HUES64 (cell line): ENCODE data around the gene AFAP1.

Experiments
- H3K27ac ChIP-seq: 2 replicates; pipeline ENCODE4 v1.7.0; 2013; ENCODE audit warnings: low read depth, low read length, inconsistent platforms
- H3K27me3 ChIP-seq: 2 replicates; pipeline ENCODE4 v1.6.1; 2013; ENCODE audit warnings: mild to moderate bottlenecking, low read length; ENCODE audit not compliant: insufficient read depth
- H3K36me3 ChIP-seq: 2 replicates; pipeline ENCODE4 v1.6.1; 2013; ENCODE audit warnings: mild to moderate bottlenecking, low read length; ENCODE audit not compliant: insufficient read depth
- H3K4me1 ChIP-seq: 2 replicates; pipeline ENCODE4 v1.6.1; 2013; ENCODE audit warnings: mild to moderate bottlenecking, low read length, moderate library complexity; ENCODE audit not compliant: insufficient read depth
- H3K4me3 ChIP-seq: 2 replicates; pipeline ENCODE4 v1.5.1; 2013; ENCODE audit warnings: mild to moderate bottlenecking, low read length, moderate library complexity
- H3K9ac ChIP-seq: 2 replicates; pipeline ENCODE4 v1.6.1; 2013; ENCODE audit warnings: mild to moderate bottlenecking, low read depth, low read length
- H3K9me3 ChIP-seq: 2 replicates; pipeline ENCODE4 v1.6.1; 2013; ENCODE audit warnings: low read depth, low read length; ENCODE audit not compliant: insufficient read depth
- WGBS: fragments of 150-250, 120-280 bp; methylation state at CpG from one replicate; pipeline ENCODE4 v1.1.7; 2013; ENCODE audit warnings: missing lambda C conversion rate; 5-methylcytosine and 5-hydroxymethylcytosine counted together

The AFAP1 gene

DNA sequence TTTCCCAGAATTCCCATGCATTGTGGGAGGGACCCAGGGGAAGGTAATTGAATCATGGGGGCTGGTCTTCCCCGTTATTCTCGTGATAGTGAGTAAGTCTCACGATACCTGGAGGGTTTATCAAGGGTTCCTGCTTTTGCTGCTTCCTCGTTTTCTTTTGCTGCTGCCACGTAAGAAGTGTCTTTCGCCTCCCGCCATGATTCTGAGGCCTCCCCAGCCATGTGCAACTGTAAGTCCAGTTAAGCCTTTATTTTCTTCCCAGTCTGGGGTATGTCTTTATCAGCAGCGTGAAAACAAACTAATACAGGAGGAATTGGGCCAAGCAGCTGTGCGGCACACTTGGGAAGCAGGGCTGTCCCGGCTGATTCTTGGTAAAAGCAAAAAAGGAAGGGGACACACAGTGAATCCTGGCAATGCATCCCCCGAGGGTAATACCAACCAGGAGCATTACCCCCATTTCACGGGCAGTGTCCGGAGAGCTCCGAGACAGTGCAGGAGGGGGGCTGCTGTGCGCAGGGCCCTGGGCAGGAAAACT, 185.7 kb downstream of the AFAP1 start:
- Histone ChIP-seq H3K27me3 (no peaks in the 10 kb centered on the region), H3K4me1 (no peaks in the 10 kb centered on the region), H3K9ac (no peak overlapping the region), H3K9me3 (no peaks in the 10 kb centered on the region), H3K4me3 (no peak overlapping the region), H3K36me3 (no peaks in the 10 kb centered on the region), H3K27ac (no peak overlapping the region)
- 94% methylated on average over 15 of the region's 15 CpGs for WGBS

DNA sequence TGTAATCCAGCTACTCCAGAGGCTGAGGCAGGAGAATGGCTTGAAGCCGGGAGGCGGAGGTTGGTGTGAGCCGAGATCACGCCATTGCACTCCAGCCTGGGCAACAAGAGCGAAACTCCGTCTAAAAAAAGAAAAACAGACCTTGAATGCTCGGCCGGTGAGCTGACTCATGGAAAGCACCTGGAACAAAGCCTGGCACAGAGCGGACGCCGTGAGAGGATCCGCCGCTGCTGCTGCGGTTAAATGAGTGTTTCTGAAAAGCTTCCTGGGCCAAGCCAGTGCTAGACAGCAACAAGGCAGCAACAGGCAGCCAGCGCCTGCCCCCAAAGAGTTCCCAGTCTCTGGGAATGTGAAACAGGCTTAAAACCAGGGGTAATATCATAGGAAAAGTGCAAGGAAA, 186.4 kb downstream of the AFAP1 start:
- Histone ChIP-seq H3K4me3 (no peak overlapping the region), H3K36me3 (no peaks in the 10 kb centered on the region), H3K27ac (no peak overlapping the region), H3K4me1 (no peaks in the 10 kb centered on the region), H3K27me3 (no peaks in the 10 kb centered on the region), H3K9ac (no peak overlapping the region), H3K9me3 (no peaks in the 10 kb centered on the region)
- 95% methylated on average over 15 of the region's 15 CpGs for WGBS

DNA sequence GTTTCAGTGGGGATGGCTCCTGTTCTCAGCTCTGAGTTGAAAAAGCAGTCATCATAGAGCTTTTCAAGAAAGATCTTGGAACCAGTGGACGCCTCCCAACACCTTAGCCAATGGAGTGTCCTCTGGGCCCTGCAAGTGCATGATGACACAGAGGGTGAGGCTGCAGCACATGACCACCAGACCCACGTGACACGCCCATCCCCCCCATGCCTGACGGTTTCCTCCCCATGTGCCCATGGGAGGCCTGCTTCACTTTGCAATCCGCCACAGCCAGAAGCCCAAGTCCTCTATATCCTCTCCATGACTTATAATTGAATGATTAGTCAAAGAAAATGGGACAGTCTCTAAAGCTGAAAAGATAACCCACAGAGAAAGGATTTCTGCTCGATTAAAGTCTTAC, 187.0 kb downstream of the AFAP1 start:
- no peak overlapping the region for H3K27ac ChIP-seq
- no peaks in the 10 kb centered on the region for H3K4me1 ChIP-seq
- no peak overlapping the region for H3K9ac ChIP-seq
- H3K27me3 ChIP-seq = no peaks in the 10 kb centered on the region
- no peak overlapping the region for H3K4me3 ChIP-seq
- H3K9me3 ChIP-seq = no peaks in the 10 kb centered on the region
- WGBS = 90% methylated on average over 6 of the region's 6 CpGs
- no peaks in the 10 kb centered on the region for H3K36me3 ChIP-seq

DNA sequence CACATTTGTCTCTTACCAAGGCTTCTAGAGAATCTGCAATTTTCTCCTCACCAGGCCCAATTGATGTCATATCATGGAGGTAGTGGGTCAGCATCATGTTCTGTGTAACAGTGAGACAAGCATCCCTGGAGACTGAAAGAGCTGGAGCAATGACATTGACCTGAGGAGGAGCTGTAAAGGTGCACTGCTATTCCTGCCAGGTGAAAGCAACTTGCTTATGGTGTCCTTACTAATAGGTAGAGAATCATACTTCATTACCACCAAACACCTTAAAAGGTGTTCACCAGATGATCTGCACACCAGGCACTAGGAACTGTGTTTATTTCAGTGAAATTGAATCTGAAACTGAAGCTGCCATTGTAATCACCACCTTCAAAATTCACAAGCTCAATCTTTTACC, 188.7 kb downstream of the AFAP1 start:
- H3K4me3 ChIP-seq = no peak overlapping the region
- no peak overlapping the region for H3K27ac ChIP-seq
- H3K9me3 ChIP-seq = no peaks in the 10 kb centered on the region
- no peaks in the 10 kb centered on the region for H3K4me1 ChIP-seq
- H3K36me3 ChIP-seq = no peaks in the 10 kb centered on the region
- H3K27me3 ChIP-seq = no peaks in the 10 kb centered on the region
- no peak overlapping the region for H3K9ac ChIP-seq

DNA sequence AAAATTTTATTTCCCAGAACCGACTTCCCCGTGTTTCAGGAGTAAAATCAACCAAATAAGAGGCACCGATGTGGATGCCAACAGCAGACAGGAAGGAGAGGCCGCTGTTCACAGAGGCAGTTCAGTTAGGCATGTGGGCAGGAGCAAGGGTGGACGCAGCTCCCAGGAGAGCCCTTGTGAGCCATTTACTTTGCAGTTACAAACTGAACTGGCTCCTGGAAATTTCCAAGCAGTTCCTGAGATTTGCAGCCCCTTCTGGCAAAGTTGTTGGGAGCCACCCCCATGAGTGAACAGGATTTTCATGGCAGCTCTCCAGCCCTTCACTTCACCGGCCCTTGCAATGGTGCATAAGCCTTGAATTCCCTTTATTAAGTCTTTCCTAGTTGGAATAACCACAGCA, 189.1 kb downstream of the AFAP1 start:
- Histone ChIP-seq H3K27me3 (no peaks in the 10 kb centered on the region), H3K27ac (no peak overlapping the region)

DNA sequence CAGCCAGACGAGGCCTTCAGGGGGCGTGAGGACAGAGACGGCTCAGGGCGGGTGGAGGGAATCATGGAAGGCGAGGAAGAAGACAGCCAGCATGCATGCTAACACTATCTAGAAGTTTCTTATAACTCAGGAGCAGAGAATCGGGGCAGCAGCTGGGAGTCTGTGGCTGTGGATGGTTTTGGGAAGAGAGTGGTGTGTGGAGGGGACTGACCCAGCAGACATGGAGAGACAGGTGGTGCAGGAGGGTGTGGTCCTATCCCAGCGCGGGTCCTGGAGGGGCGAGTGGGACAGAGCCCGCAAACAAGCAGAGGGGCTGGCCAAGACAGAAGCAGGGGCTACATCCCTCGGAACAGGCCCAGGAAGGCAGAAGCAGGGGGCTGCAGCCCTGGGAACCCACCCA, 192.1 kb downstream of the AFAP1 start:
- H3K36me3 ChIP-seq = no peaks in the 10 kb centered on the region
- no peak overlapping the region for H3K9ac ChIP-seq
- no peaks in the 10 kb centered on the region for H3K9me3 ChIP-seq
- H3K27ac ChIP-seq = no peak overlapping the region
- WGBS = 94% methylated on average over 11 of the region's 11 CpGs
- H3K4me3 ChIP-seq = no peak overlapping the region
- H3K27me3 ChIP-seq = no peaks in the 10 kb centered on the region
- H3K4me1 ChIP-seq = no peaks in the 10 kb centered on the region

More for the DNA sequence above, 189.1 kb downstream of the AFAP1 start:
- no peaks in the 10 kb centered on the region for H3K36me3 ChIP-seq
- H3K9ac ChIP-seq = no peak overlapping the region
- no peaks in the 10 kb centered on the region for H3K4me1 ChIP-seq
- H3K4me3 ChIP-seq = no peak overlapping the region
- WGBS = 78% methylated on average over 6 of the region's 6 CpGs
- no peaks in the 10 kb centered on the region for H3K9me3 ChIP-seq

DNA sequence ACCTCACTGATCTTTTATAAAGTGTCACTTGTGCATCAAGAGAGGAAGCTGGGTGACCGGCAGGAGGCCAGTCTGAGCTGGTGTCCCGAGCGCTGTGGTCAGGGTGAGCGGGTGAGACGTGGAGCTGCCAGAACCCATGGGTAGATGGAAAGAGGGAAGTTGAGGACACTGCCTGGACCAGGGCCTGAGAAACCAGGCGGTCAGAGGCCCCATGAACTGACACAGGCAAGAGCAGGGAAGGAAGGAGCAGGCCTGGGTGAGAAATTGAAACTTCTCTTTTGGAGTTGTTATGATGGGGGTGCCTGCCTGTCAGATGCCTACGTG, 192.6 kb downstream of the AFAP1 start:
- Histone ChIP-seq H3K4me1 (no peaks in the 10 kb centered on the region), H3K9ac (no peak overlapping the region), H3K27ac (no peak overlapping the region), H3K27me3 (no peaks in the 10 kb centered on the region), H3K9me3 (no peaks in the 10 kb centered on the region), H3K36me3 (no peaks in the 10 kb centered on the region), H3K4me3 (no peak overlapping the region)
- WGBS = 94% methylated on average over 7 of the region's 7 CpGs

DNA sequence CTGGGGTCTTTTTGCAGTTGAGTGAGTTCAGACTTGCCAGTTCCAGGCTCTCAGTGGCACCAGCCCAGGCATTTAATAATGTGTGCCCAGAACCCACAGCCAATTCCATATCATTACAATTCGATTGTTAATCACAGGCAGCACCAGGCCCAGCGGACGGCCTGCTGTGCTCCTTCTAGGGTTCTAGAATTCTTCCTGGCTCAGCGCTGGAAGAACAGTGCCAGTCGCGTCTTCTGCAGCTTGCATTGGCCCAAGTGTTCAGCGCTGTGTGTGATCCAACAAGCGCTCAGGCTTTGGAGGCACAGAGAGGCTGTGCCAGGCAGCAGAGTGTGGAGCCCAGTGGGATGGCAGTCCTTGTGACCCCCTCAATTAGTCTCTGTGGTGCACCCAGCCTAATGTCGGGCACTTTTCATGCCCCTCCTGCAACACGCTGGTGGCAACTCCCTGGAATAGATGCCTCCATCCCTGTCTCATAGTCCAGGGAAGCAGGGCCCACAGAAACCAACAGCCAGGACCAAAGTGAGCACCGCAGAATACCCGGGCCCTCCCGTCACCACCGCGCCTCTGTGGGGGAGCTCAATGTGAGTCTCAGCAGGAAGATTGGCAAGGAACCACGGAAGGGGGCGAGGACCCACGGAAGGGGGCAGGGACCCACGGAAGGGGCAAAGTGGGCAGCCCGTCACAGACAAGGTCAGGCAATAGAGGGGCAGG, 193.2 kb downstream of the AFAP1 start:
- 96% methylated on average over 20 of the region's 20 CpGs for WGBS
- no peaks in the 10 kb centered on the region for H3K27me3 ChIP-seq

DNA sequence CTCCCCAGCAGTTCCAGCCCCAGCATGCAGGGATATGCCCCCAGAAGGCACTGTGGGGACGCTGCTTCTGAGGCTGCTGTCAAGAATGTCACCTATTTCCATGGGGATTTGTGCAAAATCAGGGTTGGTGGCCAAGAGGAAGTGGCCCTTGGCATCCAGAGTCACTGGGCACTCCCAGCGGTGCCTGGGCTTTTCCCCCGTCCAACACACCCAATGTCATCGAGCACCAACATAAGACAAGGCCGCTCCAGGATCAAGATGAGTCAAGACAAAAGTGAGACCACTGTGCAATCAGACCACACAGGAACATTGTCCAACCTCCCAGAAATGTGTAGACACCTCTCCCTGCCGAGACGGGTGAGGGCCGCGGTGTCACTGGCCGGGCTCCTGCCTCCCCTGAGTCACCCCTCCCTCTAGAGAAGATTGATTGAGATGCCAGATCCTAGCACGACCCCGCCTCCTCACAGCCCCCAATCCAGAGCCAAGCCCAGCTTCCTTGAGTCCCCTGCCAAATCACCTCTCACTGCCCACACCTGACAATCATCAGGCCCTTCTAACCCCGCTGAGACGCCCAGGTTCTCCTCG, 194.3 kb downstream of the AFAP1 start:
- WGBS = 90% methylated on average over 15 of the region's 15 CpGs

More for the DNA sequence above, 193.2 kb downstream of the AFAP1 start:
- H3K4me1 ChIP-seq = no peaks in the 10 kb centered on the region
- H3K4me3 ChIP-seq = no peak overlapping the region
- H3K36me3 ChIP-seq = no peaks in the 10 kb centered on the region
- H3K27ac ChIP-seq = no peak overlapping the region
- H3K9me3 ChIP-seq = no peaks in the 10 kb centered on the region
- no peak overlapping the region for H3K9ac ChIP-seq

DNA sequence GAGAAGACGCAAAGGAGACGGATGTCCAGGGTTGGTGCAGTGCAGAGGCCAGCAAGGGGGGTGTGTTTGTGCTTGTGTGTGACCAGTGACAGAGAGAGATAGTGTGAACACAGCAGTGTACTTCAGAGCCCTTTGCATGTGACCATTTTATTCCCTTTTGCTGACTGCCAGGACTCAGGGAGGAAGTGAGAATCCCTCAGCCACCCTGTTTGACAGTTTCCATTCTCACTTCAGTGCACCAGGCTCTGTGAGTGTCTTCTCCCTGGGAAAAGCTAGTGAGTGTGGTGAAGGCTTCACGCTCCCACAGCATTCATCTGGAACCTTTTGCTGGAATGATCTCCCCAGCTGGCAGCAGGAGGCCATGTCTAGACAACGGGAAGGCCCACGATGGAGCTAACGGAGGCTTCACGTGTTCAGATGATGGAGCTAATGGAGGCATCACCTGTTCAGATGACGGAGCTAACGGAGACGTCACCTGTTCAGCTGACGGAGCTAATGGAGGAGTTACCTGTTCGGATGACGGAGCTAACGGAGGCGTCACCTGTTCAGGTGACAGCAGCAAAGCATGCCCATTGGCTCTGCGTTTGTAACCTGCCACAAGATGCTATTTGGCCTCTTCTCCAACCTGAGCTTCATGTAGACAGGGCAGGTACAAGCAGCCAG, 195.4 kb downstream of the AFAP1 start:
- Histone ChIP-seq H3K27me3 (no peaks in the 10 kb centered on the region), H3K9ac (no peak overlapping the region), H3K4me3 (no peak overlapping the region), H3K9me3 (no peaks in the 10 kb centered on the region), H3K27ac (no peak overlapping the region), H3K36me3 (no peaks in the 10 kb centered on the region), H3K4me1 (no peaks in the 10 kb centered on the region)
- WGBS = 81% methylated on average over 16 of the region's 16 CpGs

More for the DNA sequence above, 194.3 kb downstream of the AFAP1 start:
- Histone ChIP-seq H3K27ac (no peak overlapping the region), H3K4me1 (no peaks in the 10 kb centered on the region), H3K36me3 (no peaks in the 10 kb centered on the region), H3K4me3 (no peak overlapping the region), H3K9ac (no peak overlapping the region), H3K27me3 (no peaks in the 10 kb centered on the region), H3K9me3 (no peaks in the 10 kb centered on the region)

DNA sequence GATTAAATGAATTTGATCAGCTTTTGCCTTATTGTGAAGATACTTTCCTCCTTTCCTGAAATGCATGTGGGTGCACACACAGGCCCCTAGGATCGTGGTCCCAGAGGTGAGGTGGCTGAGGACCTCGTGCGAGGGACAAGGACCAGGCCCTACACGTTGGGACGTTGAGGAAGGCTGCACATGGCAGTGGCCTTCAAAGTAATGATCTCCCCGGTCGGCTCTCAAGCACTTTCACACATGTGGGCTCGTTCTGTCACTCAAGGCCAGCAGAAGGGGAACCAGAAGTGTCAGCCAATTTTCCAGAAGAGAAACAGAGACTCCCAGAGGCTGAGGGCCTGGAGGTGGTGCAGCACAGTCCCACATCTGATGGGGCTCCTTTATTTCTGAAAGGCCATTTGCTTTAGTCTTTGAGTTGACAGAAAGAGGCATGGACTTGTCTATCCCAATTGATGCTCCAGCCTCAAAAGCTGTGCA, 196.8 kb downstream of the AFAP1 start:
- Histone ChIP-seq H3K4me3 (no peak overlapping the region), H3K27ac (no peak overlapping the region), H3K9ac (no peak overlapping the region), H3K4me1 (no peaks in the 10 kb centered on the region), H3K9me3 (no peaks in the 10 kb centered on the region), H3K36me3 (no peaks in the 10 kb centered on the region), H3K27me3 (no peaks in the 10 kb centered on the region)
- WGBS = 78% methylated on average over 8 of the region's 8 CpGs
